Adrenal gland (tissue), 5 donors: Measurements from ENCODE around the gene RTL10.

Source experiments
- CTCF ChIP-seq, 6 experiments: fragments of 450-650 bp in 4 of 6; fragments of 200-600 bp in 2 of 6; sonication (generic) in 1 of 6; IDR thresholded peaks; 1 replicate in 5 of 6; 2 replicates in 1 of 6; pipeline versions ENCODE4 v1.5.1 to v1.8.0; 2016 to 2021; ENCODE audit warnings: antibody characterized with exemption in 6 of 6, mild to moderate bottlenecking in 2 of 6, moderate library complexity in 1 of 6
- POLR2A ChIP-seq, 2 donors: fragments of 450-650 bp; IDR thresholded peaks; one replicate each; pipeline ENCODE4 v1.6.1; 2017; ENCODE audit warnings: antibody characterized with exemption in 2 of 2, mild to moderate bottlenecking in 2 of 2, moderate library complexity in 1 of 2
- donor health status: DM: no; HTN: no; CAD: no.

DNA sequence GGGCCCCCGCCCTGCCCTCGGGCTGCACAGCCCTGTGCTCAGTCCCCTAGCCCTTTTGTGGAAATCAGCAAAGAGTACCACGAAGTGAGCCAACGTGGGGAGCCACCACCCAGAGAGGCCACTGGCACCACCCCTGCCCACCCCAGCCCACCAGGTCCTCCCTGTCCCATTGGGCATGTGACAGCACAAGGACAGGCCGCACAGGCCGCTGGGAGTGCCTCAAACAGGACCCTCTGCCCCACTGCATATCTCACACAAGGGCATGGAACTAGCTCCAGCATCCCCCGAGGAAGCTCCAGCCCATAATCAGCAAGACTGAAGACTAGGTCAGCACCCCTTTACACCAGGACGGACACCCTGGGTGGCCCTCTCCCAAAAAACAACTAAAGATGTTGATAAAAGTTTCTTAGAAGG, 29.7 kb downstream of the RTL10 start:
- TF ChIP-seq POLR2A (IDR thresholded peaks at IDR 0.05) (no peak), CTCF (IDR thresholded peaks at IDR 0.05) (no peak)
